Measurements from ENCODE around the gene FUT9.

GRCh38 chr6:95978230-95978629 lies 37.5 kb upstream of the FUT9 start:
- TF ChIP-seq POLR2A (IDR thresholded peaks at IDR 0.05) (no peak), CTCF (IDR thresholded peaks at IDR 0.05) (no peak)
